HG03060 (cell line): ENCODE data around the gene ZNF678.
"Not testable (repeated sequence)": the region's sequence is repeated elsewhere in the genome, so short reads cannot be mapped to it uniquely, and the experiment has no call there.

ENCODE experiments used
- ATAC-seq: cut with Tn5 transposase; IDR thresholded peaks from one replicate; pipeline ENCODE4 v1.9.1; 2021; ENCODE audit warnings: low read depth, moderate number of reproducible peaks; ENCODE audit not compliant: unreplicated experiment

The ZNF678 gene

GRCh38 chr1:227707846-227708245 lies 144.5 kb downstream of the ZNF678 start:
- no peak for ATAC-seq

- ATAC-seq = no peak
Observed at GRCh38 chr1:227709451-227709850, 146.1 kb downstream of the ZNF678 start.

GRCh38 chr1:227710474-227710873 lies 147.1 kb downstream of the ZNF678 start:
- ATAC-seq = not testable (repeated sequence)

- ATAC-seq = peak; percentile 94
Observed at GRCh38 chr1:227712648-227713047, 149.3 kb downstream of the ZNF678 start.

GRCh38 chr1:227718932-227719331 lies 155.6 kb downstream of the ZNF678 start:
- no peak for ATAC-seq

GRCh38 chr1:227723474-227723873 lies 160.1 kb downstream of the ZNF678 start:
- ATAC-seq = no peak

- no peak for ATAC-seq
Observed at GRCh38 chr1:227725046-227725445, 161.7 kb downstream of the ZNF678 start.

GRCh38 chr1:227726318-227726717 lies 163.0 kb downstream of the ZNF678 start:
- ATAC-seq = no peak
